HG03066 (cell line): ENCODE measurements around the gene ATOH1.

ENCODE experiments used
- ATAC-seq: cut with Tn5 transposase; IDR thresholded peaks from one replicate; pipeline ENCODE4 v1.9.1; 2021; ENCODE audit warnings: low read depth; ENCODE audit not compliant: unreplicated experiment

Gene ATOH1

DNA sequence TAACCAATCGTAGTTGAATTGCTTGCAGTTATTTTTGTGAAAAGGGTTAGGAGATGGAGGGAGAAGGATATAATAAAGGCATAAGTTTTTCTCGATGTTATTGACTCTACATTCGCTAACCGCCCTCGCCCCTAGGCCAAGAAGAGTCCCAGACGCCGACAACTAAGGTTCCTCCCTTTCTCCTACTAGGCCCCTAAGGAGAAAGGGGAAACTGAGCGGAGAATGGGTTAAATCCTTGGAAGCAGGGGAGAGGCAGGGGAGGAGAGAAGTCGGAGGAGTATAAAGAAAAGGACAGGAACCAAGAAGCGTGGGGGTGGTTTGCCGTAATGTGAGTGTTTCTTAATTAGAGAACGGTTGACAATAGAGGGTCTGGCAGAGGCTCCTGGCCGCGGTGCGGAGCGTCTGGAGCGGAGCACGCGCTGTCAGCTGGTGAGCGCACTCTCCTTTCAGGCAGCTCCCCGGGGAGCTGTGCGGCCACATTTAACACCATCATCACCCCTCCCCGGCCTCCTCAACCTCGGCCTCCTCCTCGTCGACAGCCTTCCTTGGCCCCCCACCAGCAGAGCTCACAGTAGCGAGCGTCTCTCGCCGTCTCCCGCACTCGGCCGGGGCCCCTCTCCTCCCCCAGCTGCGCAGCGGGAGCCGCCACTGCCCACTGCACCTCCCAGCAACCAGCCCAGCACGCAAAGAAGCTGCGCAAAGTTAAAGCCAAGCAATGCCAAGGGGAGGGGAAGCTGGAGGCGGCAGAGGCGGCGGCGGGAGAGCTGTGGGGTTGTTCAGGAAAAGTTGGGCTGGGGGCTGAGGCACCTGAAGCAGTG, 5.9 kb downstream of the ATOH1 start:
- no peak for ATAC-seq

DNA sequence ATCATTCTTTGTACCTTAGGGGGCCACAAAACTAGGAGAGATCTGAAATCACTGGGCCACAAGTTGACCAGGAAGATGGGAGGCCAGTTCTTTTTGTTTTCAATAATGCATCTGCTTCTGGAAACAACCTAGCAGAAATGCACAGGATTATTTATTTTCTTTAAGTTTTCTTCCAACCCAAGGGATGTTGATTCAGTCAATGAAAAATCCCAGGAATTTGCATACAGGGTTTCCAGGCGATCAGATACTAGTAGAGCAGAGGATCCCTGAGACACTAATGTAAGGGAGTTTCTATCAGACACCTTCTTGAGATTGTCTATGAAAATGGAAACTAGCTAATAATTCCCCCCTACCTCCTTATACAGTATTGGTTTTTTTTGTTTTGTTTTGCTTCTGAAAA, 7.4 kb downstream of the ATOH1 start:
- ATAC-seq: no peak

DNA sequence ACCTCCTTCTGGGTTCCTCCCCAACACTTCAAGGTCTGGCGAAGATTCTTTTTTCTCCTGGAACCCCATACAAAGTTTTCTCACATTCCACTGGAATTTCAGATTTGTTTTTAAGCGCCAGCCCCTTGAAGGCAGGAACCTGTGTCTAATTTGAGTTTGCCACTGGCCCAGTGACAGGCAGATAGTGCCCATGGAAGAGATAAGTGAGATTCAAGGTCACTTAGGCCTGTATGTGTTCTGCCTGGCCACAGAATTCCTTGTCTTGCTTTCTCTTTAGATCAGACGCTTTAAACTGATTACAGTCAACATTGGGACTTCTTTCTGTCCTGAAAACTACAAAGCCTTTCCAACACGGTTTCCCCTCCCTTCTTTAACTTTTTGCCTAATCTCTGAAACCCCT, 11.2 kb downstream of the ATOH1 start:
- ATAC-seq: no peak

DNA sequence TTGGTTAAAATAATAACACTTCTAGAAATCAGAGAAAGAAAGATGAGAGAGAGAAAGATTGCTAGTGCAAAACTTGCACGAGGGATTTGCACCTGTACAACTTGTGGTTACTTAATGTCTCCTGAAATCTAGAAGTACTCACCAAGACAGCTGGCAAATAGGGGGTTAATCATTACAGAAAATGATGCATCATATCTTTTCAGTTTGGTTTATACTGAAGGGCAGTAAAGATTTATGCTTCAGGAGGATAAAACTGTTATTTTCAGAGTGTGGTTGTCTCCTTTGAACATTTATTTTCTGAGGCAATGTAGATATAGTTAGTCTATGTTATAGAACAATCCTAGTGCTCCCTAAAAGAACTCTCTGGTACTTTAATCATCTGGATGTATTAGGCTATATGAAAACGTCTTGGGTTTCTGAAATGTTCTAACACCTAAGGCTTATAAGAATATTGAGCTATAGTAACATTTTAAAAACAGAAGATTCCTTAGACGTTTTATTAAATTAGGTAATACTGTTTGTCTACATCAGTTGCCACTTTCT, 13.3 kb downstream of the ATOH1 start:
- ATAC-seq: peak; percentile 48

DNA sequence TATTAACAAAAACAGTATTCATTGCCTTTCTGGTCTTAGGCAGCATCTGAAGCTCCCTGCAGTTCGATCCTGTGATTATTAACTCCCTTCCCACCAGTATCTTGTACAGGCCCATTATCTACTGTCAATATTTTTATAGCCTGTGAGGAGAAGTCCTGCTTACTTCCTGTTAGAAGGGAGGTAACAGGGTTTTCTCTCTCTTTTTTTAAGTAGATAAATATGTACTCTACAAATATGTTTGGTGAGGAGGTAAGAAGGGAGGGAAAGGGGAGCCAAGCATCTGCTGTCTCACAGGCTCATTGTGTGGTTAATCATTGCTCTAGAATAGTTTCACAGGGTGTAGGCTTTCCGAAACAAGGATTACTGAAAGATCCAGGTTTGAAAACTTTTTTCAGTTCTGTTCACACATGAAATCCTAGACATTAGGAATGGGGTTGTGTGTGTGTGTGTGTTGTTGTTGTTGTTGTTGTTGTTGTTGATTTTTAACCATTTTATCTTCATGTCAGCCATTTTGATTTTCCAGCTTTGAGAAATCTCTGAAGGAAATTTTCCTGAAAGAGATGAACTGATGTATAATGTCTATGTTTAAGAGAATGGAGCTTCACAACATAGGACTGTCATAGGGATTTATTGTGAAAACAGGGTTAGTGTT, 14.2 kb downstream of the ATOH1 start:
- ATAC-seq: peak; percentile 66

DNA sequence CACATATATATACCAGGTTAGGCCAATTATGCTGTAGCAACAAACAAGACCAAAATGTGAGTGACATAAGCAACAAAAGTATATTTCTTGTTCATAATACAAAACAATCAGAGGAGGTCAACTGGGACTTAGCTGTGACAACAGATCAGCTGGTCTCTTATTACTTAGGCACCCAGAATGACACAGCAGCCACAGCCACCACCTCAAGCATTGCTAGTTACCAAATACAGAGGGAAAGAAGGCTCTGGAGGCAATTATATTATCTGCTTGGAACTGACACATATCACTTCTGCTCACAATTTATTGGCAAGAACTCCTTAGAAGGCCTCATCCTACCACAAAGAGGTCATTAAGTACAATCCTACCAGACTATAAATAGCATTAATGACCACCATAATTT, 15.2 kb downstream of the ATOH1 start:
- no peak for ATAC-seq

DNA sequence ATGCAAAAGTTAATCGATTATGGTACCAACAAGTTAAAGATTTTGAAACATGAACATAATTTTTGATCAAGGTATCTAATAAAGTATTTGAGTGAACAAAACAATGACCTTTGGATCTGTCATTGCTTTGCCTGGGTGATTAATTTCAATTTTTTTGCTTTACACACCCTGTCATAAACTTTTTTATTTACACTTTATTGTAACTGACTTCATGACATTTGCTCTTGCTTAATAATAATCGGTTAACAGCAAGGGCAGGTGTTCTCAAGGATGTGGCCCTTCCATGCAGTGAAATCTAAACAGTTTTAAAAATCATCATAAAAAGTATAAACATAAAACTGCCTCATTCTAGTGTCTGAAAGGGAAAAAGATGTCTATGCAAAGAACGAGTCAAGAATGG, 24.1 kb downstream of the ATOH1 start:
- ATAC-seq: no peak

DNA sequence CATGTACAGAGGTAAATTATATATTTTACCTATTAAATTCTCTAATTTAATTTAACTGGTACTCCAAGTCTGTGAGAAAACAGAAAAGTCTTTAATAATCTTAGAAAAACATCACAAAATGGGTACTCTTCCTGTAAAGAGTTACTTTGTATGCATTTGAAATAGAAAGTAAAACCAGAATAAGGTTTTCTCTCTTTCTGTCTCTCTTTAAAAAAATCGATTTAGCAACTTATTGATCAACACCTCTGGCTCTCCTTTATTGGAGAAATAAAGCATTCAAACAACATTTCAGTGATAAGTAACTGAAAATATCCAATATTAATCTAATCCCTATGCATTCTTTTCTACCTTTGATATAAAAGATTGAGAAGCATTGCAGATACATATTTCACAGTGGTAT, 27.4 kb downstream of the ATOH1 start:
- no peak for ATAC-seq

DNA sequence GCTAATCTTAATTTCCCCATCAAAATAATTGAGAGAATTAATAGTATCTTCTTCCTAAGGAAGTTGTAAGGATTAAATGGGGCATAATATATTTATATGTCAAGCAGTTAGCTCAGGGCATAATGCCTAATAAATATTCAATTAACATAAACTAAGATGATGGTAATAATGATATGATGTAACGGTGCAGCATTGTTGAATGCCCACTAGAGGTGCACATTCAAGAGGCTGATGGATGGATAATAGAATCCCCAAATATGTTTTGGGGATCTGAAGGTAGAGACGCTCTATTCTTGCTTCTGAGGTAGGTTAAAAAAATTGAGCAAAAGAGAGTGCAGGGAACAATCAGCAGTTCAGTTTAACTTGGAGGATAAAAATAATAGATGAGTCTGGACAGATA, 37.1 kb downstream of the ATOH1 start:
- no peak for ATAC-seq

DNA sequence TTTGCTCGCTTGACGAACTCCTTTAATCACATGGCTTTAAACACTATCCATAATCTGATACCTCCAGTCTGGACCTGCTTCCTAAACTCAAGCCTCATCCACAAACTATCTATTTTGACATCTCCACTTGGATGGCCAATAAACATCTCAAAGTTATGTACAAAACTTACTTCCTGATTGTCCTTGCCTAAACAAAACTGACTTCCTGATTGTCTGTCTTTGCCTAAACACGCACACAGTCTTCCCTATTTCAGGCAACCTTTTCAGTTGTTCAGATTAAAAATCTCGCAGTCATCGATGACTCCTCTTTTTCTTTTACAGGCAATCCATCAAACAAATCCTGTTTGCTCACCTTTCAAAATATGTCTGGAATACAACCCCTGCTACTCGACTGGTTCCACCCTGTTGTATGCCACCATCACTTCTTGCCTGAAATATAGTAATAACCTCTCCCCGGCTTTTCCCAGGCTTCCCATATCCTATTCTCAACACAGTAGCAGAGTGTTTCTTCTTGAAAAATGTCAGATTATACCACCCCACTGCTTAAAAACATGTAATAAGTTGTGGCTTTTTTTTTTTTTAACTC, 39.0 kb downstream of the ATOH1 start:
- ATAC-seq: no peak

DNA sequence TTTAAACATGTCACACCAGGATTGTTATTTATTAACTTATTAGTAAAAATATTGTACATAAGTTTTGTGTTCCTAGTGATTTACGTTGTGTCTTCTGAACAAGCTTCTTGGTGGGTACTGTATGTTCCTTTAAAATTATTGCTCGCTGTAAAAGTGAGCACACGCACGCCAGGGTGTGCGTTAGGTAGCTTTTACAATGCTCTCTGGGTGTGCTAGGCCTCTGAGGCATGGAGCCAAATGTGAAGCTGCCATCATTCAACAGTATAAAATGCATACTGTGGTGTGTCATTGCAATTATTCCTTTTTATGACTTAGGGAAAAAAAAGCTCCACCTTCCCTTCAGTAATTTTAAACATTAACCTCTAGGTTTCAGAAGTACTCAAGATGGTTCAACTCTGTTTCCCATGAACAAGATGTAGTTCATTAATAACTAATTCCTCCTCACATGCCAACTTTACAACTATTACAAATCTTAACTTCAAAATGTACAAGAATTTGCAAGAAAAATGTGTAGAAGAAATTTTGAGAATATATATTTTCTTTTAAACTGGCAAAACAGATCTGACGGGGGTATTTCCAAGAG, 42.4 kb downstream of the ATOH1 start:
- no peak for ATAC-seq

DNA sequence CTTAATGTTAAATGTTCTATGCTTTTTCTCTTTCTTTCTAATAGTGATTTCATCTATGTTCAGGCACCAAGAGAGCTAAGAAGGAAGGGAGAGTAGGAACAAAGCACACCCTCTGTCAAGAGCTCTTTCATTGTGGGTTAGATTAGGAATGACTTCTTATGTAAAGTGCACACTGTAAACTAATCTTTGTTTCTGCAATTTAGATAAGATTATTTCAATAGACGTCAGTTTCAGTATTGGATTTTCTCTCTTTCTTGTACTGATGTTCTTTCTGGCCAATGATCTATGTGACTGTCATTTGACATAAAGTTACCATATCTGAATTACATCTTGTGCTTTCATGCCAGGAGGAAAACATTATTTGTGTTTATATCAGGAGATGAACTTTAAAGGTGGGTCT, 48.2 kb downstream of the ATOH1 start:
- ATAC-seq: no peak

DNA sequence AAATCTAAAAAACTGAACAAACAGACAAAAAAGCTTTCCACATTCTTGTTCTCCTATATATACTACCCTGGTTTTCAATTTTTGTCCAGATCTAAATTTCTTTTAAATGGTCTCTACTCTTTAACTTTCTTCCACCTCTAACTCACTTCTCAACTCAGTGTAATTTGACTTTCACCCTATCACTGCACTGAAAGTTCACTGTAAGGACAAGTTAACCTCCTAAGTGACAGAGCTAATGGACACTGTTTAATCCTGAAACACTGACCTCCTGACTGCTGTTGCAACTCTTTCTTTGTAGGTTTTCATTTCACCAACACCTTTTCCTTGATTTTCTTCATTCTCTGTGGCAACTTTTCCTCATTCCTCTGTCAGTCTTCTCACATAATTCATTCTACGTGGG, 50.0 kb downstream of the ATOH1 start:
- no peak for ATAC-seq

DNA sequence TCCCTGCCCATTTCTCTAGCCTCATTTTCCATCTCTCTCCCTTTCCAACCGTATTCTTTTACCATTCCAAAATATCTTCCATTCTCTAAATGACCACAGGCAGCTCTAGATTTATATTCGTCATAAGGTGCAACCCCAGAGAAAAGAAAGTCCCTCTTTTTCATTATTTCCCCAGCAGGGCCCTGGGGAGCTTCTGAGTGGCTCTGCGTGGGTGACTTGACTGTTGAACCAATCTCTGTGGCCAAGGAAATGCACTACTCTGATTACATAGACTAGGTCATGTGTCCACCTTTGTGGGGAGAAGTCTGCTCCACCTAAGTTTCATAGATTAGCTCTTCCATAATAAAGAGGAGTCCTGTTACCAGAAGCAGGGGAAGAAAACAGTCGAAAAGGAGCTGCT, 51.4 kb downstream of the ATOH1 start:
- ATAC-seq: no peak
